Lower leg skin (tissue), 4 donors: Measurements from ENCODE around the gene OR6K2. TPM values are rescaled to one million over a fixed set of nuclear protein-coding genes. Genes with fewer than 3 reads are reported as not detected.
"Not testable (repeated sequence)": the region's sequence is repeated elsewhere in the genome, so short reads cannot be mapped to it uniquely, and the experiment has no call there.

Source experiments
- DNase-seq, 2 donors: peaks; one replicate each; pipeline ENCODE4 v3.0.0-alpha.2; 2019; ENCODE audit warnings: low spot score in 2 of 2
- H3K4me3 ChIP-seq: fragments of 200-600 bp; sonication (generic); 2 replicates; pipeline ENCODE4 v1.5.1; 2017; ENCODE audit warnings: mild to moderate bottlenecking, low read depth; ENCODE audit not compliant: poor library complexity, severe bottlenecking
- POLR2A ChIP-seq, 2 donors: fragments of 450-650 bp; IDR thresholded peaks; one replicate each; pipeline ENCODE4 v1.6.1; 2016 to 2017; ENCODE audit warnings: antibody characterized with exemption in 2 of 2, mild to moderate bottlenecking in 1 of 2, moderate library complexity in 1 of 2
- WGBS, 2 donors: methylation state at CpG; one replicate each; pipeline ENCODE4 v1.1.5; 2018; 5-methylcytosine and 5-hydroxymethylcytosine counted together
- intact Hi-C: fragments of 100-400 bp; cut with DNase I; formaldehyde crosslinking; loops from one replicate; pipeline ENCODE4 v1.15.0; 2023; ENCODE audit warnings: low total_unique reads
- total RNA-seq, 4 donors: library from RNA; depleted of rRNA; stranded (reverse); fragments of >200 nt; gene quantifications; one replicate each; pipeline ENCODE4 v1.1.0, GENCODE V29; 2016
- TF ChIP-seq, protein P1 (sequence below), 3 donors: fragments of 450-650 bp; IDR thresholded peaks; one replicate each; pipeline ENCODE4 v1.5.1; 2016; ENCODE audit warnings: antibody characterized with exemption in 3 of 3, mild to moderate bottlenecking in 3 of 3, moderate library complexity in 2 of 3

Gene OR6K2
- total RNA-seq, 4 donors from 2014 or later: not detected

DNA sequence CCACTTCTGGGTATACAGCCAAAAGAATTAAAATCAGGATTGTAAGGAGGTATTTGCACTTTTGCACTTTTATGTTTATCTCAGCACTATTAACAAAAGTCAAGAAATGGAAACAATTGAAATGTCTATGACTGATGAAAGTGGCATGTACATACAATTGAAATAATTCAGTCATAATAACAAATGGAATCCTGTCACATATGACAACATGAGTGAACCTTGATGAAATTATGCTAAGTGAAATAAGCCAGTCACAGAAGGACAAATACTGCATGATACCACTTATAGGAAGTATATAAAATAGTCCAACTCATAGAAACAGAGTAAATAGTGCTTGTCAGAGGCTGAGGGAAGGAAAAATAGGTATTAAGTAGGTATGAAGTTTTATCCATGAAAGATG, 10.6 kb downstream of the OR6K2 start:
- intact Hi-C loops: no loop called here
- TF ChIP-seq, protein P1, sequence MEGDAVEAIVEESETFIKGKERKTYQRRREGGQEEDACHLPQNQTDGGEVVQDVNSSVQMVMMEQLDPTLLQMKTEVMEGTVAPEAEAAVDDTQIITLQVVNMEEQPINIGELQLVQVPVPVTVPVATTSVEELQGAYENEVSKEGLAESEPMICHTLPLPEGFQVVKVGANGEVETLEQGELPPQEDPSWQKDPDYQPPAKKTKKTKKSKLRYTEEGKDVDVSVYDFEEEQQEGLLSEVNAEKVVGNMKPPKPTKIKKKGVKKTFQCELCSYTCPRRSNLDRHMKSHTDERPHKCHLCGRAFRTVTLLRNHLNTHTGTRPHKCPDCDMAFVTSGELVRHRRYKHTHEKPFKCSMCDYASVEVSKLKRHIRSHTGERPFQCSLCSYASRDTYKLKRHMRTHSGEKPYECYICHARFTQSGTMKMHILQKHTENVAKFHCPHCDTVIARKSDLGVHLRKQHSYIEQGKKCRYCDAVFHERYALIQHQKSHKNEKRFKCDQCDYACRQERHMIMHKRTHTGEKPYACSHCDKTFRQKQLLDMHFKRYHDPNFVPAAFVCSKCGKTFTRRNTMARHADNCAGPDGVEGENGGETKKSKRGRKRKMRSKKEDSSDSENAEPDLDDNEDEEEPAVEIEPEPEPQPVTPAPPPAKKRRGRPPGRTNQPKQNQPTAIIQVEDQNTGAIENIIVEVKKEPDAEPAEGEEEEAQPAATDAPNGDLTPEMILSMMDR (IDR thresholded peaks at IDR 0.05): no peak
- TF ChIP-seq POLR2A (IDR thresholded peaks at IDR 0.05): no peak
- H3K4me3 ChIP-seq: no peak overlapping the region
- DNase-seq: no peak

DNA sequence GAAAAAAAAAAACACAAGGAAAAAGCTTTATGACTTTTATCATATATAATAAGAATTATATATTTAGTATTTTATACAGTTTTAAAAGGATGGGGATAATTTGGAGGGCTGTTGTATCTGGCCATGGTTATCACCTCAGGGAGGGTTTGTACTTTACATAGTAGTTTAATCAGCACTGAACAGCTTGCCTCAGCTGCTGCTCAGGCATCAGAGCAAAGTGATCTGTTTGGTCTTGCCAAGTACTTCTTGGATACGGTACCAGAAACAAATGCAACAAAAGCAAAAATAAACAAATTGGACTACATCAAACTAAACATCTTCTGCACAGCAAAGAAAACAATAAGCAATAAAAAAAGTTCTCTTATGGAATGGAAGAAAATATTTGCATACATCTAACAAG, 11.3 kb downstream of the OR6K2 start:
- H3K4me3 ChIP-seq: no peak overlapping the region
- intact Hi-C loops: no loop called here
- 55 to 68% methylated on average over 1 of the region's 1 CpG for WGBS, 2 donors
- TF ChIP-seq, protein P1 (IDR thresholded peaks at IDR 0.05): no peak
- TF ChIP-seq POLR2A (IDR thresholded peaks at IDR 0.05): no peak
- no peak for DNase-seq

DNA sequence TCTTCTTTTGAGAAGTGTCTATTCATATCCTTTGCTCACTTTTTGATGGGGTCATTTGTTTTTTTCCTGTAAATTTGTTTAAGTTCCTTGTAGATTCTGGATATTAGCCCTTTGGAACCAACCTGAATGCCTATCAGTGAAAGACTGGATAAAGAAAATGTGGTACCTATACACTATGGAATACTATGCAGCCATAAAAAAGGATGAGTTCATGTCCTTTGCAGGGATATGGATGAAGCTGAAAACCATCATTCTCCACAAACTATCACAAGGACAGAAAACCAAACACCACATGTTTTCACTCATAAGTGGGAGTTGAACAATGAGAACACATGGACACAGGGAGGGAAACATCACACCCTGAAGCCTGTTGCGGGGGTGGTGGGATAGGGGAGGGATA, 12.1 kb downstream of the OR6K2 start:
- intact Hi-C loops, H3K4me3 ChIP-seq, DNase-seq: not testable (repeated sequence)
- WGBS, 2 donors: 95 to 100% methylated on average over 1 of the region's 1 CpG

GRCh38 chr1:158687037-158687436, 13.4 kb downstream of the OR6K2 start:
- TF ChIP-seq, protein P1 (IDR thresholded peaks at IDR 0.05): no peak
- TF ChIP-seq POLR2A (IDR thresholded peaks at IDR 0.05): no peak
- no peak for DNase-seq
- intact Hi-C loops: no loop called here
- H3K4me3 ChIP-seq: no peak overlapping the region

GRCh38 chr1:158686111-158687009, 14.1 kb downstream of the OR6K2 start, which contains the start of gene SPTA1:
SPTA1 (minus strand) TSS chr1:158686715; CDS start chr1:158686517, 198 bp downstream.
- no peak within 1 kb of the TSS for H3K4me3 ChIP-seq
- intact Hi-C loops: no loop called here
- DNase-seq: no peak
- TF ChIP-seq, protein P1 (IDR thresholded peaks at IDR 0.05): no peak
- no peak for TF ChIP-seq POLR2A (IDR thresholded peaks at IDR 0.05)
- WGBS, 2 donors: 68 to 69% methylated on average over 7 of the region's 7 CpGs

DNA sequence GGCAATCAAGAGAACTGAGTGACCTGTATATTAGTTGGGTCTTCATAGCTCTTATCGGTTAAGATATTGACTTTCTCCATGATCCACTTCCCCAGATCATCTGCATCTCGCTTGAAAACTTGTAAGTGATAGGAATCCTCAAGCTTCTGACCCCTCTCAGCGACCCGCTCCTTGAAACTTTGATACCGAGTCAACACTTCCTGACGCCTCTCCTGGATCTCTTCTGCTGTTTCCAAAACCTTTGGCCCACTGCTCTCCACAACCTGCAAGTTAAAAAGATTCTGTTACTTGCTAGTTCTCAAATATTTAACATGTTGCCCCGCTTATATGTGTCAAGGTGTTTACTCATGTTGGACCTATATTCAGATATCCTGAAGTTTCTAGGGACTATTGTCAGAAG, 15.4 kb downstream of the OR6K2 start:
- 71 to 76% methylated on average over 7 of the region's 7 CpGs for WGBS, 2 donors
- no peak for DNase-seq
- no peak for TF ChIP-seq POLR2A (IDR thresholded peaks at IDR 0.05)
- TF ChIP-seq, protein P1 (IDR thresholded peaks at IDR 0.05): no peak
- intact Hi-C loops: no loop called here
- no peak overlapping the region for H3K4me3 ChIP-seq
